GM13976 (cell line): ENCODE results near the gene TNXB.
"Not testable (repeated sequence)": the region's sequence is repeated elsewhere in the genome, so short reads cannot be mapped to it uniquely, and the experiment has no call there.

Experiments
- DNase-seq: peaks from one replicate; pipeline ENCODE4 v3.0.0; 2012; ENCODE audit warnings: low spot score
- in situ Hi-C: fragments of 300-500 bp; cut with MboI; formaldehyde crosslinking; loops from one replicate; pipeline ENCODE4 v1.12.0; 2022; ENCODE audit warnings: low sequenced_read_pairs, mixed read lengths, inconsistent platforms; ENCODE audit not compliant: unreplicated experiment
- TF ChIP-seq, protein P1 (sequence below): IDR thresholded peaks from 2 replicates; pipeline ENCODE4 v1.5.1; 2012; ENCODE audit warnings: borderline replicate concordance, mild to moderate bottlenecking; ENCODE audit not compliant: insufficient read depth; ENCODE audit errors: extremely low read depth, missing control alignments, control extremely low read depth

The TNXB gene

DNA sequence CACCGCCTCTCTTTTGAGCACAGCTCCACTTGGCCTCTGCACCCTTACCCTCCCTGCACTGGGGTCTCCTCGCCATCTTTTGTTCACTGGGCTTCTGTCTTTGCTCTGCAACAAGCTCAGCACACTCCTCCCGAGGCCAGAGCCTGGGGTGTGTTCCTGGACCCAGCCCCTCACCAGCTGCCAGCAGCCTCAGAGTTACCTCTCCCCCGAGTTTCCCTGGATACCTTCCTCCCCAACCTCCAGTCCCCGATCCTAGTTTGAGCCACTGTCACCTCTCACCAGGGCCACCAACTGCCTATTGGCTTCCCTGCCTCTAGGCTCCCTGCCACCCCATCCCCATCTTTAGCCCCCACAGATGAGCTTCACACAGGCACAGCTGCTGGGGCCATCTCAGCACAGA lies 58.6 kb downstream of the TNXB start:
- in situ Hi-C loops: no loop called here
- no peak for DNase-seq
- TF ChIP-seq, protein P1, sequence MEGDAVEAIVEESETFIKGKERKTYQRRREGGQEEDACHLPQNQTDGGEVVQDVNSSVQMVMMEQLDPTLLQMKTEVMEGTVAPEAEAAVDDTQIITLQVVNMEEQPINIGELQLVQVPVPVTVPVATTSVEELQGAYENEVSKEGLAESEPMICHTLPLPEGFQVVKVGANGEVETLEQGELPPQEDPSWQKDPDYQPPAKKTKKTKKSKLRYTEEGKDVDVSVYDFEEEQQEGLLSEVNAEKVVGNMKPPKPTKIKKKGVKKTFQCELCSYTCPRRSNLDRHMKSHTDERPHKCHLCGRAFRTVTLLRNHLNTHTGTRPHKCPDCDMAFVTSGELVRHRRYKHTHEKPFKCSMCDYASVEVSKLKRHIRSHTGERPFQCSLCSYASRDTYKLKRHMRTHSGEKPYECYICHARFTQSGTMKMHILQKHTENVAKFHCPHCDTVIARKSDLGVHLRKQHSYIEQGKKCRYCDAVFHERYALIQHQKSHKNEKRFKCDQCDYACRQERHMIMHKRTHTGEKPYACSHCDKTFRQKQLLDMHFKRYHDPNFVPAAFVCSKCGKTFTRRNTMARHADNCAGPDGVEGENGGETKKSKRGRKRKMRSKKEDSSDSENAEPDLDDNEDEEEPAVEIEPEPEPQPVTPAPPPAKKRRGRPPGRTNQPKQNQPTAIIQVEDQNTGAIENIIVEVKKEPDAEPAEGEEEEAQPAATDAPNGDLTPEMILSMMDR: no peak

DNA sequence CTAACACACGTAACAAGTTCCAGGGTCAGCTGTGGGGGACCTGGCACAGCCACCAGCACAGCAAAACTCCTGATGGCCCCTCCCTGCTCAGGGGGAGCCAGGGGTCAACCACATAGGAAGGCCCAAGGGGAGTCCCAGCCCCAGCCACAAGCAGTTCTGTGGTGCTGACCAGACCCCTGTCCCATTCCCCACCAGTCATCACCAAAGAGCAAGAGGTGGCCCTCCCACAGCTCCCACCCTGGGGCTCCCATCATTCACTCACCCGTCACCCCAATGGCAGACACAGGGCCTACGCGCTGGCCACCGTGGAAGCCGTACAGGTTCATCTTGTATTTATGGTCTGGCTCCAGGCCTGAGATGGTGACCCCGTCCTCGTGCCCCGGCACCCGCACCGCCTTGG lies 59.4 kb downstream of the TNXB start:
- DNase-seq, in situ Hi-C loops: not testable (repeated sequence)

DNA sequence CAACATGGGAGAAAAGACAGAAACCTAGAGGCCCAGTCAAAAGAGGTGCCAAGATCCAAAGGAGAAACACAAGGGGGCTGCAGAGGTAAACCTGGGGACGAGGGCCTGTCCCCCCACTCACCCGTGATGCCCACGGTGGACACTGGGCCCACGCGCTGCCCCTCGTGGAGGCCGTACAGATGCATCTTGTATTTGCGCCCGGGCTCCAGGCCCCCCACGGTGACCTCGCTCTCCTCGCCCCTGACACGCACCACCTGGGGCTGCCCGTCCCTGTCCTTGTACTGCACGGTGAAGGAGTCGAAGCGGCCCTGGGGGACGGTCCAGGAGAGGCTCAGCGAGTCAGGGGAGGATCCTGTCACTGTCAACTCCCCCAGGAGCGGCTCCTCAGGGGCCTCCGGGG lies 60.0 kb downstream of the TNXB start:
- in situ Hi-C loops, DNase-seq: not testable (repeated sequence)

DNA sequence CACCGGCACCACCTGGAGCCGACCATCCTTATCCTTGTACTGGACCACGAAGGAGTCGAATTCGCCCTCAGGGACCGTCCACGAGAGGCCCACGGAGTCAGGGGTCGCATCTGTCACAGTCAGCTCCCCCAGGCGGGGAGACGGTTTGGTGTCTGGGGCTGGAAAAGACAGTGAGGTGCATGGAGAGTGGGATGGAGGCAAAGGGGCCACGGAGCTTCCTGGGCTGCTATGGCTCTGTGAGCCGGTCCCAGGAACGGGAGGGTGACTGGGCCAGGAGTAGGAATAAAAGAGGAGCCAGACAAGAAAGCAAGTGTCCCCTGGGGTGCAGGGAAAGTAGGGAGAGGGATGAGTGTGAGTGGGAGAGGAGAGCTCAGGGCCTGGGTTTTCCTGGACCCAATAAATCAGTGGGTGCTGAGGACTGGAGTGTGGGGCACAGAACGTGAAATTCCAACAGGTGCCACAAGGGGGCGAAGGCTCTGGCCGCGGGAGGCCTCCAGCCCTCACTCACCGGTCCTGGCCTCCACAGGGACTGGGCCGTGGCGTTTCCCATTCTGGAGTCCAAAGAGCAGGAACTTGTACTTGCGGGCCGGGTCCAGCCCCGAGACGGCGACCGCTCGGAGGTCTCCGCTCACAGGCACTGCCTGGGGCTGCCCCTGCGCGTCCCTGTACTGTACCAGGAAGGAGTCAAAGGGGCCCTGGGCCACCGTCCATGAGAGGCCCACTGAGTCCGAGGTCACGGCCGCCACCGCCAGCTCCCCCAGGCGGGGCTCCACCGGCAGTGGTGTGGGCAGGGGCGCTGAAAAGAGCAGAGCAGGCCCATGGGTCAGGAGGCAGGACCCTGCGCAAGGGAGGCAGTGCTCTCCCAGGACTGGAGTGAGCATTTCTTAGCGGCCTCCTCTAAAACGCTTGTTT lies 61.0 kb downstream of the TNXB start:
- peak; percentile 87 for DNase-seq
- in situ Hi-C loops: no loop called here
- TF ChIP-seq, protein P1: peak; percentile 92

DNA sequence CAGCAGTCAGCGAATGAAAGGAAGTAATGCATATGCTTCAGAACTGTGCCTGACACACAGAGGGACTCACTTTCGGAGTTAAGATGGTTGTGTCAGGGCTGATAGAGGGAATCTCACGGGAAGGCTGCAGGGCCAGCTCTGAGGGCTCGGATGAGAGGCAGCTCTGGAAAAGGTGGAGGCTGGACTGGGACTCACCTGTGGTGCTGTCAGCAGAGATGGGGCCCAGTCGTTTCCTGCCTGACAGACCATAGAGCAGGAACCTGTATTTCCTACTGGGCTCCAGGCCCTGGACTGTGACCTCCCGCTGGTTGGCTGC lies 61.6 kb downstream of the TNXB start:
- DNase-seq: no peak
- TF ChIP-seq, protein P1: no peak
- in situ Hi-C loops: no loop called here

DNA sequence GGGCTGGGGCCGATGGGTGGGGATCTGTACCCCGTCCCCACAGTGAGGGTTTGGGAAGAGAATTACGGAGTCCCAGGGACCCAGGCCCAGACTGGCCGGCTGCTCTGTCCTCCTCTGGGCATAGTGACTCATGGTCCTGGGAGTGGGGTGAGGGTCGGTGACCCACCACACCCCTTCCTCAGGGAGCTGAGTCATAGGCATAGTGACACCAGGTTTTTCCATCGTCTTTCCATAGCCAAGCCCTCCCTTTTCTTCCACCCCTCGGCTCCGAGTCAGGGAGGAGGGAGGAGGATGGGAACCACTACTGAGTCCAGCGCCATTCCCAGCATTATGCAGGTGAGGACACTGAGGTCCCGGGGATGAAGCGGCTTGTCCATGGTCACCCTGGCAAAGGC lies 62.1 kb downstream of the TNXB start:
- TF ChIP-seq, protein P1: no peak
- in situ Hi-C loops: no loop called here
- no peak for DNase-seq

DNA sequence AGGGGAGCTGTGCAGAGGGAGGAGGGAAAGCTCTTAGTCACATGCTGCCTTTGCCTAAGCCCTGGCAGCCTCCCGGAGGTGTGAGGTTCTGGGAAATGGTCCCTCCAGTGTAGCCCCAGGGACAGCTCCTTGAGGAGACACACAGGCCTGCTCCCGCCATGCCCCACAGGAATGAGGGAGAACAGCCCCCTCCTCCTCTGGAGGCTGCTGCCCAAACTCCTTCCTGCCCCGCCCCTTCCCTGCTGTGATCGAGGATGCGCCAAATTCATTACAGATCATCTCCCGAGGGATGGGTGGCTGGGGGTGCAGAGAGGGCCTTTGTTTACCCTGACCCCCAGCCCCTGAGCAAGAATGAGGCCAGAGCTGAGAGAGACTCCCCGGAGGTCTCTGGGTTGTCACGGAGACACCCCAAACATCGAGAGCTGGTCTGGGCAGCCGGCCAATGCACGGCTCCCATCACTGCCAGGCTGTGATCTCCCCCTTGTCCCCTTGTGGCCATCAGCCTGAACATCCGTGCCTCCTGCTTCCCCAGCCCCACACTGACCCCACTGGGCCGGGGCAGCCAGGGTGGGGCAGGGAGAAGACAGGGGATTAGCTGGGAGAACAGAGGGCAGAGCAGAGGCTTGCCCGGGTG lies 62.6 kb downstream of the TNXB start:
- in situ Hi-C loops: no loop called here
- no peak for DNase-seq

More for the DNA sequence above, 62.6 kb downstream of the TNXB start:
- TF ChIP-seq, protein P1: no peak
